Breast epithelium (tissue), 3 donors: ENCODE results near the gene IL22RA2.

Experiments
- POLR2A ChIP-seq: fragments of 450-650 bp; IDR thresholded peaks from one replicate; pipeline ENCODE4 v1.6.1; 2016; ENCODE audit warnings: antibody characterized with exemption, mild to moderate bottlenecking, moderate library complexity
- TF ChIP-seq, protein P1 (sequence below), 3 donors: fragments of 450-650 bp; IDR thresholded peaks; one replicate each; pipeline ENCODE4 v1.5.1; 2016 to 2017; ENCODE audit warnings: antibody characterized with exemption in 3 of 3, mild to moderate bottlenecking in 3 of 3, moderate library complexity in 3 of 3

DNA sequence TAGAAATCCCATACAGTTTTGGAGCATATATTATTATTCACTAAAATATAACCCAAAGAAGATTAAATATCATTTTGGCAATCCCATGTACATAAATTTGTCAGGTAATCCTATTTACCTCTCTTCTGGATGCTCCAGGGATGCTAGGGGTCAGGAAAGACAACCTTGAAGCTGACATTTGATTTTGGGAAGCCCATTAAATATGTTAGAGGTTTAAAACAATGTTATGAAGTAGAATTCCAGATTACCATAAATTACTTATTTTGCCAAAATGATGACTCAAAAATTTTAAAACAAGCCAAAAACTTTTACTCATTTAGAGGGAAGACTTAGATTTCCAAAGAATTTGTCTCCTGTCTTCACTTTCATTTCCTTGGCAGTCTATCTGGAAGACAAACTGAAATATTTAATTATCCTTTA is 9.2 kb upstream of the IL22RA2 start:
- TF ChIP-seq POLR2A = no peak
- TF ChIP-seq, protein P1, sequence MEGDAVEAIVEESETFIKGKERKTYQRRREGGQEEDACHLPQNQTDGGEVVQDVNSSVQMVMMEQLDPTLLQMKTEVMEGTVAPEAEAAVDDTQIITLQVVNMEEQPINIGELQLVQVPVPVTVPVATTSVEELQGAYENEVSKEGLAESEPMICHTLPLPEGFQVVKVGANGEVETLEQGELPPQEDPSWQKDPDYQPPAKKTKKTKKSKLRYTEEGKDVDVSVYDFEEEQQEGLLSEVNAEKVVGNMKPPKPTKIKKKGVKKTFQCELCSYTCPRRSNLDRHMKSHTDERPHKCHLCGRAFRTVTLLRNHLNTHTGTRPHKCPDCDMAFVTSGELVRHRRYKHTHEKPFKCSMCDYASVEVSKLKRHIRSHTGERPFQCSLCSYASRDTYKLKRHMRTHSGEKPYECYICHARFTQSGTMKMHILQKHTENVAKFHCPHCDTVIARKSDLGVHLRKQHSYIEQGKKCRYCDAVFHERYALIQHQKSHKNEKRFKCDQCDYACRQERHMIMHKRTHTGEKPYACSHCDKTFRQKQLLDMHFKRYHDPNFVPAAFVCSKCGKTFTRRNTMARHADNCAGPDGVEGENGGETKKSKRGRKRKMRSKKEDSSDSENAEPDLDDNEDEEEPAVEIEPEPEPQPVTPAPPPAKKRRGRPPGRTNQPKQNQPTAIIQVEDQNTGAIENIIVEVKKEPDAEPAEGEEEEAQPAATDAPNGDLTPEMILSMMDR (IDR thresholded peaks at IDR 0.05) = no peak
